Ovary (tissue), 3 donors: ENCODE data around the gene BRD7.

ENCODE experiments used
- CTCF ChIP-seq, 3 donors: fragments of 450-650 bp in 2 of 3; fragments of 200-600 bp in 1 of 3; IDR thresholded peaks; one replicate each; pipeline versions ENCODE4 v1.5.1 to v1.8.0; 2016 to 2022; ENCODE audit warnings: antibody characterized with exemption in 3 of 3, mild to moderate bottlenecking in 1 of 3
- EP300 ChIP-seq: sonication (generic); formaldehyde crosslinking; IDR thresholded peaks from one replicate; pipeline ENCODE4 v1.6.1; 2017; ENCODE audit warnings: antibody characterized with exemption
- donor health status: DM: no; HTN: no; CAD: no.

- TF ChIP-seq CTCF (IDR thresholded peaks at IDR 0.05) (no peak), EP300 (no peak)
Observed at GRCh38 chr16:50273888-50274325, 94.9 kb downstream of the BRD7 start.
